IPS-18a (cell line): ENCODE results near the gene ARHGAP26.

Experiments
- H3K27ac ChIP-seq: one replicate; pipeline ENCODE4 v1.5.1; 2013; ENCODE audit warnings: low read length
- H3K27me3 ChIP-seq: one replicate; pipeline ENCODE4 v1.6.1; 2013; ENCODE audit warnings: mild to moderate bottlenecking, low read length; ENCODE audit not compliant: control insufficient read depth, insufficient read depth
- H3K36me3 ChIP-seq: one replicate; pipeline ENCODE4 v1.6.1; 2013; ENCODE audit warnings: low read depth, low read length; ENCODE audit not compliant: control insufficient read depth
- H3K4me1 ChIP-seq: one replicate; pipeline ENCODE4 v1.6.1; 2013; ENCODE audit warnings: low read depth, low read length; ENCODE audit not compliant: control insufficient read depth
- H3K4me3 ChIP-seq: one replicate; pipeline ENCODE4 v1.5.1; 2013; ENCODE audit warnings: low read length
- H3K9ac ChIP-seq: one replicate; pipeline ENCODE4 v1.6.1; 2013; ENCODE audit warnings: mild to moderate bottlenecking, low read length, moderate library complexity
- H3K9me3 ChIP-seq: one replicate; pipeline ENCODE4 v1.6.1; 2013; ENCODE audit warnings: low read depth, low read length; ENCODE audit not compliant: control insufficient read depth

ARHGAP26 gene

GRCh38 chr5:142829801-142830220, 59.6 kb downstream of the ARHGAP26 start:
- Histone ChIP-seq H3K27me3 (no peaks in the 10 kb centered on the region), H3K4me3 (no peak overlapping the region), H3K9ac (no peak overlapping the region), H3K27ac (no peak overlapping the region), H3K9me3 (no peaks in the 10 kb centered on the region), H3K36me3 (no peaks in the 10 kb centered on the region), H3K4me1 (peaks cover 32% of the 10 kb centered on the region)

GRCh38 chr5:142830241-142831008, 60.2 kb downstream of the ARHGAP26 start:
- Histone ChIP-seq H3K9me3 (no peaks in the 10 kb centered on the region), H3K9ac (no peak overlapping the region), H3K4me3 (no peak overlapping the region), H3K4me1 (peaks cover 25% of the 10 kb centered on the region), H3K27me3 (no peaks in the 10 kb centered on the region), H3K27ac (no peak overlapping the region), H3K36me3 (no peaks in the 10 kb centered on the region)

- no peaks in the 10 kb centered on the region for H3K9me3 ChIP-seq
- no peak overlapping the region for H3K27ac ChIP-seq
- no peaks in the 10 kb centered on the region for H3K36me3 ChIP-seq
- H3K9ac ChIP-seq: no peak overlapping the region
- H3K4me1 ChIP-seq: peaks cover 22% of the 10 kb centered on the region
- H3K4me3 ChIP-seq: no peak overlapping the region
- H3K27me3 ChIP-seq: no peaks in the 10 kb centered on the region
Measured at GRCh38 chr5:142831009-142831383, 60.8 kb downstream of the ARHGAP26 start.

GRCh38 chr5:142832263-142832662, 62.1 kb downstream of the ARHGAP26 start:
- Histone ChIP-seq H3K27me3 (no peaks in the 10 kb centered on the region), H3K9ac (no peak overlapping the region), H3K4me3 (no peak overlapping the region), H3K27ac (no peak overlapping the region), H3K36me3 (no peaks in the 10 kb centered on the region), H3K9me3 (no peaks in the 10 kb centered on the region), H3K4me1 (peaks cover 22% of the 10 kb centered on the region)

GRCh38 chr5:142833517-142834449, 63.6 kb downstream of the ARHGAP26 start:
- no peak overlapping the region for H3K9ac ChIP-seq
- H3K9me3 ChIP-seq: no peaks in the 10 kb centered on the region
- no peaks in the 10 kb centered on the region for H3K36me3 ChIP-seq
- peaks cover 16% of the 10 kb centered on the region for H3K4me1 ChIP-seq
- no peaks in the 10 kb centered on the region for H3K27me3 ChIP-seq
- no peak overlapping the region for H3K27ac ChIP-seq
- no peak overlapping the region for H3K4me3 ChIP-seq

GRCh38 chr5:142834504-142834903, 64.3 kb downstream of the ARHGAP26 start:
- no peaks in the 10 kb centered on the region for H3K27me3 ChIP-seq
- no peak overlapping the region for H3K27ac ChIP-seq
- H3K36me3 ChIP-seq: no peaks in the 10 kb centered on the region
- H3K9me3 ChIP-seq: no peaks in the 10 kb centered on the region
- no peak overlapping the region for H3K9ac ChIP-seq
- H3K4me3 ChIP-seq: no peak overlapping the region
- peaks cover 16% of the 10 kb centered on the region for H3K4me1 ChIP-seq

- Histone ChIP-seq H3K36me3 (no peaks in the 10 kb centered on the region), H3K27ac (no peak overlapping the region), H3K9me3 (no peaks in the 10 kb centered on the region), H3K4me1 (peaks cover 16% of the 10 kb centered on the region), H3K4me3 (no peak overlapping the region), H3K9ac (no peak overlapping the region), H3K27me3 (no peaks in the 10 kb centered on the region)
Measured at GRCh38 chr5:142835540-142835939, 65.4 kb downstream of the ARHGAP26 start.

GRCh38 chr5:142836048-142836447, 65.9 kb downstream of the ARHGAP26 start:
- Histone ChIP-seq H3K4me1 (peaks cover 14% of the 10 kb centered on the region), H3K27ac (no peak overlapping the region), H3K9ac (no peak overlapping the region)

GRCh38 chr5:142837081-142837725, 67.0 kb downstream of the ARHGAP26 start:
- Histone ChIP-seq H3K4me1 (peaks cover 7% of the 10 kb centered on the region), H3K36me3 (no peaks in the 10 kb centered on the region), H3K4me3 (no peak overlapping the region), H3K9me3 (no peaks in the 10 kb centered on the region), H3K27me3 (no peaks in the 10 kb centered on the region), H3K9ac (no peak overlapping the region), H3K27ac (no peak overlapping the region)

More at GRCh38 chr5:142836048-142836447, 65.9 kb downstream of the ARHGAP26 start:
- Histone ChIP-seq H3K4me3 (no peak overlapping the region), H3K27me3 (no peaks in the 10 kb centered on the region), H3K9me3 (no peaks in the 10 kb centered on the region), H3K36me3 (no peaks in the 10 kb centered on the region)

GRCh38 chr5:142838845-142839244, 68.7 kb downstream of the ARHGAP26 start:
- peaks cover 3% of the 10 kb centered on the region for H3K4me1 ChIP-seq
- no peak overlapping the region for H3K27ac ChIP-seq
- H3K27me3 ChIP-seq: no peaks in the 10 kb centered on the region
- no peak overlapping the region for H3K9ac ChIP-seq
- no peaks in the 10 kb centered on the region for H3K36me3 ChIP-seq
- H3K9me3 ChIP-seq: no peaks in the 10 kb centered on the region
- no peak overlapping the region for H3K4me3 ChIP-seq

GRCh38 chr5:142839711-142840346, 69.7 kb downstream of the ARHGAP26 start:
- Histone ChIP-seq H3K36me3 (no peaks in the 10 kb centered on the region), H3K4me1 (peaks cover 3% of the 10 kb centered on the region), H3K4me3 (no peak overlapping the region), H3K9me3 (no peaks in the 10 kb centered on the region), H3K27ac (no peak overlapping the region), H3K27me3 (no peaks in the 10 kb centered on the region), H3K9ac (no peak overlapping the region)
